ENCODE data around the gene GNLY.
A peak's percentile ranks its signal among the peaks of the same experiment; 100 is the strongest.
"Not testable (repeated sequence)": the region's sequence is repeated elsewhere in the genome, so short reads cannot be mapped to it uniquely, and the experiment has no call there.

Gene GNLY

DNA sequence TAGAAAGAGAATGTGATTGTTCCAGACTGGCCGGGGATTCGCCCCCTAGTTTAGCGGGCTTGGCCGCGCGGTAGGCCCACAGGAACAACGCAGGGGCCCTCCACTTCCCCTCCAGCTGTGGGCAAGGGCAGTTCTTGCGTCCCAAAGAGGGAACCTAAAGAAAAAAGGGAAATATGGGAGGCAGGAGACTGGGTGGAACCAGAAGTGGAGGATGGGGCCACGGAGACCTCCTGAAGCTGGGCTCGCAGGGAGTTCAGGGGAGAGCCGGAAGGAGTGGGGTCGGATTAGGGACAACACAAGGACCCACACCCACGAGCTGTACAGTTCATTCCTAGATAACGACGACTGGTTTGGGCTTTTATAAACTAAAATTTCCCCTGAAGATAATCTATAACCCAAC lies 18.2 kb downstream of the GNLY start:
- no peak for DNase-seq (ENCODE audit: low read depth)
- TF ChIP-seq, protein P1, sequence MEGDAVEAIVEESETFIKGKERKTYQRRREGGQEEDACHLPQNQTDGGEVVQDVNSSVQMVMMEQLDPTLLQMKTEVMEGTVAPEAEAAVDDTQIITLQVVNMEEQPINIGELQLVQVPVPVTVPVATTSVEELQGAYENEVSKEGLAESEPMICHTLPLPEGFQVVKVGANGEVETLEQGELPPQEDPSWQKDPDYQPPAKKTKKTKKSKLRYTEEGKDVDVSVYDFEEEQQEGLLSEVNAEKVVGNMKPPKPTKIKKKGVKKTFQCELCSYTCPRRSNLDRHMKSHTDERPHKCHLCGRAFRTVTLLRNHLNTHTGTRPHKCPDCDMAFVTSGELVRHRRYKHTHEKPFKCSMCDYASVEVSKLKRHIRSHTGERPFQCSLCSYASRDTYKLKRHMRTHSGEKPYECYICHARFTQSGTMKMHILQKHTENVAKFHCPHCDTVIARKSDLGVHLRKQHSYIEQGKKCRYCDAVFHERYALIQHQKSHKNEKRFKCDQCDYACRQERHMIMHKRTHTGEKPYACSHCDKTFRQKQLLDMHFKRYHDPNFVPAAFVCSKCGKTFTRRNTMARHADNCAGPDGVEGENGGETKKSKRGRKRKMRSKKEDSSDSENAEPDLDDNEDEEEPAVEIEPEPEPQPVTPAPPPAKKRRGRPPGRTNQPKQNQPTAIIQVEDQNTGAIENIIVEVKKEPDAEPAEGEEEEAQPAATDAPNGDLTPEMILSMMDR (IDR thresholded peaks at IDR 0.05; ENCODE audit: control insufficient read depth, insufficient read depth, low read depth, low read length, missing control alignments) = no peak
- no peak overlapping the region for H3K4me3 ChIP-seq (ENCODE audit: control insufficient read depth, low read depth, low read length)

DNA sequence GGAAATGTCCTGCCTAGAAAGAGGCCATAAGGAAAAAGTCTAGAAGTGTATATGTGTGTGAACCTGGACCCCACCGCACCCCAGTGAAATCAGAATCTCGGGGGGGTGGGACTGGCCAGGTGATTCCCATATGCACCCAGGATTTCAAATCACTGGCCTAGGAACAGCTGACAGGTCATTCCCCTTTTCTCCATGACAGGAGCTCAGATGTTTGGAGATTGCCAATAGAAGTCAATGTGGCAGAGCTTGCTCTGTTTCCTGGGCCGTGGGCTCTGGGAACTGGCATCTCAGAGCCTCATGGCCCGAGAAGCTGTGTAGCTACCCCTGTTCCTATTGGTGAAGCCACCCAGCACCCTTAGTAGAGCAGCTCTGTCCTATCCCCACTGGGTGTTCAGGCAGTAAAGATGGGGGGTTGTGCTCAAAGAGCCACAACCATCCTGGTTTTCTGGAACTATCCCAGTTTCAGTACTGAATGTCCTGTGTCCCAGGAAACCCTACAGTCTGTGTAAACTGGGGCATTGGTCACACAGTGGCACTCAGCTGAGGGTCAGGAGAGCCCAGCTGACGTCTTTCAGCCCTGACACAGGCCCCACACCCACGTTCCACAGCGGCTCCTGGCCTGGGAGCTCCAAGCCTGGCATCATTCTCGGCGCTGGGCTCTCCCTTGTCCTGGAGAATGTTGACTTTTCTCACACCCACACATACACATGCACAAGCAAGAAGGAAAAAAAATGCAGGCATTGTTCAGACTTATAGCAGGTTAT lies 18.9 kb downstream of the GNLY start:
- DNase-seq (ENCODE audit: low read depth) = no peak
- TF ChIP-seq, protein P1 (IDR thresholded peaks at IDR 0.05; ENCODE audit: control insufficient read depth, insufficient read depth, low read depth, low read length, missing control alignments) = no peak
- no peak overlapping the region for H3K4me3 ChIP-seq (ENCODE audit: control insufficient read depth, low read depth, low read length)

DNA sequence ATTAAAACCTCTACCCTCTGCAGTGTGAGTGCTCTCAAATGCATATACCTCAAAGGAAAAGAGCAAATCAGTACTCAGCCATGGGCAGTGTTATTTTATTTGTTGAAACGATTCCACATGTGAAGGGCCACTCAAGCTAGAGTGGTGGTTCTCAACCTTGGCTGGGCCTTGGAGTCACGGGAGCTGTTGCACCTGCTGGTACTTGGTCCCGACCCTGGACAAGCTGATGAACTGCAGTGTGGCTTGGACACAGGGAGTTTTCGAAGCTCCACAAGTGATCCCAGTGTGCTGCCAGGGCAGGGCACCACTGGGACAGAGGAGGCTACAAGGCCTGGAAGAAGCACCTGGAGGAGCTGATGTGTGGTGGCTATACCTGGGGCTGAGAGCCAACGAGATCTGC lies 19.7 kb downstream of the GNLY start:
- DNase-seq (ENCODE audit: low read depth) = no peak
- TF ChIP-seq, protein P1 (IDR thresholded peaks at IDR 0.05; ENCODE audit: control insufficient read depth, insufficient read depth, low read depth, low read length, missing control alignments) = no peak
- H3K4me3 ChIP-seq (ENCODE audit: control insufficient read depth, low read depth, low read length) = no peak overlapping the region

DNA sequence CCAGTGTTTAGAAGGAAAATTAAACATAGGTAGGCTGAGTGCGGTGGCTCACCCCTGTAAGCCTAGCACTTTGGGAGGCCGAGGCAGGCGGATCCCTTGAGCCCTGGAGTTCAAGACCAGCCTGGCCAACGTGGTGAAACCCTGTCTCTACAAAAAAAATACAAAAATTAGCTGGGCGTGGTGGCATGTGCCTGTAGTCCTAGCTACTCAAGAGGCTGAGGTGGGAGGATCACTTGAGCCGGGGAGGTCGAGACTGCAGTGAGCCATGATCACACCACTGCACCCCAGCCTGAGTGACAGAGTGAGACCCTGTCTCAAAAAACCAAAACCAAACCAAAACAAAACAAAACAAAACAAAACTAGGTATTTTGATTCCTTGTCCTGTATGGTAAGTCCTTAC lies 20.3 kb downstream of the GNLY start:
- not testable (repeated sequence) for H3K4me3 ChIP-seq (ENCODE audit: control insufficient read depth, low read depth, low read length); DNase-seq (ENCODE audit: low read depth)

DNA sequence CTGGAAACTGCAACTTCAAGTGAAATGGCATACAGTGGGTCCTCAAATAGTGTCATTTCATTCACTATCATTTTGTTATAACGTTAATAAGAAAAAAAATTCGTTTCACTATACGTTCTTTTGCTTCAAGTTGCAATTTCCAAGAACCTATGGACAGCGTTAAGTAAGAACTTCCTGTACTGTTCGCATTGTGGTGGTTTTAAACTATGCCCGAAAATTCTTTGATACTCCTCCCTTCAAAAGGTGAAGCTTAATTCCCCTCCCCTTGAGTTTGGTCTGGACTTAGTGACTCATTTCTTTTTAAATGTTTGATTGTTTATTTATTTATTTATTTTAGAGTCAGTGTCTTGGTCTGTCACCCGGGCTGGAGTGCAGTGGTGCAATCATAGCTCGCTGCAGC lies 20.7 kb downstream of the GNLY start:
- no peak overlapping the region for H3K4me3 ChIP-seq (ENCODE audit: control insufficient read depth, low read depth, low read length)
- DNase-seq (ENCODE audit: low read depth) = no peak
- TF ChIP-seq, protein P1 (IDR thresholded peaks at IDR 0.05; ENCODE audit: control insufficient read depth, insufficient read depth, low read depth, low read length, missing control alignments) = no peak

DNA sequence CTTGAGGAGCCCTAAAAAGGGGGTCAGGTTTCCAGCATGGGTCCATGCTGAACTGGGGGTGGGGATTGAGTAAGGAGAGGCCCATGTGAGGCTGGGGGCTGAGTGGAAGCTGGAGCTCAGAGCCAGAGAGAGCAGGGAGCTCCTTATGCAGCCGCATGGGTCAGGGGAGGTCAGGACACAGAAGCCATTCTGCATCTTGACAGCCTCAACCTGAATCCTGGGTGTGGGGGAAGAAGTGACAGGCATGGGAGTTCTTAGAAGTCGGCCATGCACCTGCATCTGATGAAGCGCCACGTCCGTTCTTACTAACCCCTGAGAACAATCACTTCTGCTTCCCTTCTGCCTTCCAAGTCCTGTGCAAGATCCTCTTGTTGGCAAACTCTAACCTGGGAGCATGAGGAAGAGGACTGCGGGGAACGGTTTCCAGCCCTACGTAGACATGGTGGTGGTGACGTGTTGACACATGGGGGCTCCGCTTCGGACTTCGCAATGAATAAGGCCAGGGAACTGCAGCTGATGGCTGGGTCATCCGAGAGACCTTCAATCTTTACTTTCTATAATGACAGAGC lies 22.3 kb downstream of the GNLY start:
- no peak overlapping the region for H3K4me3 ChIP-seq (ENCODE audit: control insufficient read depth, low read depth, low read length)
- TF ChIP-seq, protein P1 (IDR thresholded peaks at IDR 0.05; ENCODE audit: control insufficient read depth, insufficient read depth, low read depth, low read length, missing control alignments) = no peak
- no peak for DNase-seq (ENCODE audit: low read depth)

DNA sequence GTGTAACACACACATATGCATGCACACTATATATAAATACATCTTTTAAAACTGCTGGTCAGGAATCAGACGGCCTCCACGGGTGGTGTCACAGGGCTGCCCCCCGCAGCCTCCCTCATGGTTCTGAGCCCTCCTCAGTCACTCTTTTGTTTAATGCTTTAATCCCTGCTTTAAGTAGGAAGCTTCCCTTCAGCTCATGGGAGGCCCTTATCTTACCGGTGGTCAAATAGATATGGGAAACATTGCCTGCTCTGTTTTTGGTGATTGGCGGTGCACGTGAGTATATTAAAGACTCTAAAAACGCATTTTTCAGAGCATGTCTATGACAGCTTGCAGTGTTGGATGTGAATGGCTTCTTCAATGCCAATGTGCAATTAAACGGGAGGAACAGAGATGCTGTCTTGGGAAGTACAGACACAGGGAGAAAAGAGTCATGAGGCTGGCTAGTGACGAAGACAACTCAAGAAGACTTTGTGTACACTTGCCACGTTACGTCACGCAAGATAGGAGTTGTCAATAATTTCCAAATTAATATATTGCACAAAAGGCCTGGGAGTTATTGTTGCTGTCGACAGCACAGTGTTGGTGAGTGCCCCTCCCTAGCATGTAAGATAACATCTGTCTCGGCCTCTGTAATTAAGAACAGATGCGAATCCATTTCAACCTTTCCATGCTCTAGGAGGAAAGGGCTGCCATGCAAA lies 23.3 kb downstream of the GNLY start:
- TF ChIP-seq, protein P1 (IDR thresholded peaks at IDR 0.05; ENCODE audit: control insufficient read depth, insufficient read depth, low read depth, low read length, missing control alignments) = no peak
- peak; percentile 65 for DNase-seq (ENCODE audit: low read depth)
- no peak overlapping the region for H3K4me3 ChIP-seq (ENCODE audit: control insufficient read depth, low read depth, low read length)

Measured in AG09309 (cell line).